HG03196 (cell line): Measurements from ENCODE around the gene CD276.
"Not testable (repeated sequence)": the region's sequence is repeated elsewhere in the genome, so short reads cannot be mapped to it uniquely, and the experiment has no call there.

Experiments used
- ATAC-seq: cut with Tn5 transposase; IDR thresholded peaks from one replicate; pipeline ENCODE4 v1.9.1; 2021; ENCODE audit not compliant: unreplicated experiment

The CD276 gene

GRCh38 chr15:73684581-73685455 is 635 bp downstream of the CD276 start:
- ATAC-seq, result no peak

GRCh38 chr15:73685981-73686380 is 1.8 kb downstream of the CD276 start:
- ATAC-seq, result no peak

- ATAC-seq, result no peak
These were observed 2.6 kb downstream of the CD276 start for GRCh38 chr15:73686781-73687256.

GRCh38 chr15:73687351-73687750 is 3.2 kb downstream of the CD276 start:
- ATAC-seq, result no peak

GRCh38 chr15:73688455-73688854 is 4.3 kb downstream of the CD276 start:
- no peak for ATAC-seq

- no peak for ATAC-seq
These were observed 7.2 kb downstream of the CD276 start for GRCh38 chr15:73691396-73691795.

GRCh38 chr15:73694419-73694818 is 10.2 kb downstream of the CD276 start:
- ATAC-seq, result no peak

GRCh38 chr15:73695773-73696640 is 11.8 kb downstream of the CD276 start:
- ATAC-seq, result no peak

GRCh38 chr15:73696641-73697001 is 12.4 kb downstream of the CD276 start:
- ATAC-seq, result no peak

GRCh38 chr15:73697033-73697467 is 12.9 kb downstream of the CD276 start:
- peak; percentile 83 for ATAC-seq

GRCh38 chr15:73699249-73700040 is 15.3 kb downstream of the CD276 start:
- ATAC-seq, result no peak

- no peak for ATAC-seq
These were observed 16.1 kb downstream of the CD276 start for GRCh38 chr15:73700041-73700842.

- not testable (repeated sequence) for ATAC-seq
These were observed 18.4 kb downstream of the CD276 start for GRCh38 chr15:73702311-73703239.

- ATAC-seq, result not testable (repeated sequence)
These were observed 19.4 kb downstream of the CD276 start for GRCh38 chr15:73703601-73704000.

- not testable (repeated sequence) for ATAC-seq
These were observed 20.1 kb downstream of the CD276 start for GRCh38 chr15:73704142-73704868.

GRCh38 chr15:73704869-73705645 is 20.9 kb downstream of the CD276 start:
- no peak for ATAC-seq

- no peak for ATAC-seq
These were observed 24.5 kb downstream of the CD276 start for GRCh38 chr15:73708691-73709090.

GRCh38 chr15:73709241-73709640 is 25.1 kb downstream of the CD276 start:
- no peak for ATAC-seq
